NT2/D1 (cell line): Measurements from ENCODE around the gene GPR183.

Source experiments
- DNase-seq: peaks from one replicate; pipeline ENCODE4 v3.0.0-alpha.2; 2011; ENCODE audit warnings: low read depth, low spot score
- H3K27me3 ChIP-seq: 2 replicates; pipeline ENCODE4 v1.6.0; 2011; ENCODE audit warnings: mild to moderate bottlenecking; ENCODE audit not compliant: insufficient read length, insufficient read depth
- H3K36me3 ChIP-seq: 2 replicates; pipeline ENCODE4 v1.6.1; 2011; ENCODE audit warnings: mild to moderate bottlenecking, low read length, mixed read lengths; ENCODE audit not compliant: insufficient read depth, insufficient read length
- H3K4me1 ChIP-seq: 2 replicates; pipeline ENCODE4 v1.5.1; 2011; ENCODE audit not compliant: insufficient read depth, insufficient read length
- H3K4me3 ChIP-seq: 2 replicates; pipeline ENCODE4 v1.5.1; 2011; ENCODE audit warnings: low read depth; ENCODE audit not compliant: insufficient read length
- H3K9ac ChIP-seq: 2 replicates; pipeline ENCODE4 v1.6.0; 2011; ENCODE audit warnings: low read depth; ENCODE audit not compliant: insufficient read length
- H3K9me3 ChIP-seq: 2 replicates; pipeline ENCODE4 v1.5.1; 2011; ENCODE audit warnings: mild to moderate bottlenecking, low read length; ENCODE audit not compliant: insufficient read depth
- SUZ12 ChIP-seq: IDR thresholded peaks from 2 replicates; pipeline ENCODE4 v1.6.1; 2011; ENCODE audit not compliant: insufficient read length, insufficient read depth; ENCODE audit errors: extremely low read depth
- YY1 ChIP-seq: IDR thresholded peaks from 2 replicates; pipeline ENCODE4 v1.6.1; 2011; ENCODE audit not compliant: insufficient read length, insufficient read depth
- ZNF274 ChIP-seq: IDR thresholded peaks from 2 replicates; pipeline ENCODE4 v1.6.1; 2011; ENCODE audit warnings: mild to moderate bottlenecking, low read depth, low read length

Gene GPR183

GRCh38 chr13:99258946-99259345 lies 48.3 kb downstream of the GPR183 start:
- H3K4me3 ChIP-seq: no peak overlapping the region
- no peaks in the 10 kb centered on the region for H3K9me3 ChIP-seq
- no peak overlapping the region for H3K9ac ChIP-seq
- TF ChIP-seq YY1 (no peak), ZNF274 (no peak), SUZ12 (no peak)
- peaks cover 14% of the 10 kb centered on the region for H3K36me3 ChIP-seq
- no peaks in the 10 kb centered on the region for H3K27me3 ChIP-seq
- H3K4me1 ChIP-seq: no peaks in the 10 kb centered on the region
- no peak for DNase-seq

- DNase-seq: no peak
- peaks cover 14% of the 10 kb centered on the region for H3K36me3 ChIP-seq
- no peak within 1 kb of the TSS for H3K9ac ChIP-seq
- no peaks in the 10 kb centered on the region for H3K4me1 ChIP-seq
- no peak for TF ChIP-seq ZNF274
- no peak for TF ChIP-seq SUZ12
- no peak for TF ChIP-seq YY1
- H3K27me3 ChIP-seq: no peaks in the 10 kb centered on the region
- H3K4me3 ChIP-seq: no peak within 1 kb of the TSS
- no peaks in the 10 kb centered on the region for H3K9me3 ChIP-seq
Observed at GRCh38 chr13:99258210-99258860, 48.9 kb downstream of the GPR183 start, which contains the start of gene GPR18. TSS of gene GPR18 (minus strand) at chr13:99258379. CDS start at chr13:99255872, 2,507 bp downstream.

- Histone ChIP-seq H3K9ac (no peak overlapping the region), H3K36me3 (peaks cover 14% of the 10 kb centered on the region), H3K27me3 (no peaks in the 10 kb centered on the region), H3K9me3 (no peaks in the 10 kb centered on the region), H3K4me1 (no peaks in the 10 kb centered on the region), H3K4me3 (no peak overlapping the region)
- DNase-seq: no peak
- TF ChIP-seq SUZ12: no peak
- TF ChIP-seq YY1: no peak
- TF ChIP-seq ZNF274: no peak
Observed at GRCh38 chr13:99257291-99257690, 49.9 kb downstream of the GPR183 start.

GRCh38 chr13:99256709-99257108 lies 50.5 kb downstream of the GPR183 start:
- H3K9me3 ChIP-seq: no peaks in the 10 kb centered on the region
- no peaks in the 10 kb centered on the region for H3K4me1 ChIP-seq
- no peak overlapping the region for H3K4me3 ChIP-seq
- no peak for DNase-seq
- H3K9ac ChIP-seq: no peak overlapping the region
- TF ChIP-seq YY1 (no peak), SUZ12 (no peak), ZNF274 (no peak)
- peaks cover 14% of the 10 kb centered on the region for H3K36me3 ChIP-seq
- no peaks in the 10 kb centered on the region for H3K27me3 ChIP-seq

GRCh38 chr13:99256283-99256682 lies 50.9 kb downstream of the GPR183 start:
- Histone ChIP-seq H3K36me3 (peaks cover 12% of the 10 kb centered on the region), H3K9ac (no peak overlapping the region), H3K4me3 (no peak overlapping the region), H3K27me3 (no peaks in the 10 kb centered on the region), H3K4me1 (no peaks in the 10 kb centered on the region), H3K9me3 (no peaks in the 10 kb centered on the region)
- no peak for DNase-seq
- no peak for TF ChIP-seq SUZ12
- no peak for TF ChIP-seq ZNF274
- TF ChIP-seq YY1: no peak

- Histone ChIP-seq H3K27me3 (no peaks in the 10 kb centered on the region), H3K9me3 (no peaks in the 10 kb centered on the region), H3K36me3 (peaks cover 12% of the 10 kb centered on the region), H3K4me1 (no peaks in the 10 kb centered on the region), H3K9ac (no peak overlapping the region), H3K4me3 (no peak overlapping the region)
- DNase-seq: no peak
- TF ChIP-seq YY1: no peak
- TF ChIP-seq SUZ12: no peak
- TF ChIP-seq ZNF274: no peak
Observed at GRCh38 chr13:99255271-99255670, 51.9 kb downstream of the GPR183 start.

- H3K4me3 ChIP-seq: no peak overlapping the region
- no peak for DNase-seq
Observed at GRCh38 chr13:99254830-99255229, 52.4 kb downstream of the GPR183 start.

More at GRCh38 chr13:99254830-99255229, 52.4 kb downstream of the GPR183 start:
- no peak for TF ChIP-seq SUZ12
- TF ChIP-seq ZNF274: no peak
- TF ChIP-seq YY1: no peak
- Histone ChIP-seq H3K4me1 (no peaks in the 10 kb centered on the region), H3K27me3 (no peaks in the 10 kb centered on the region), H3K9ac (no peak overlapping the region), H3K36me3 (peaks cover 10% of the 10 kb centered on the region), H3K9me3 (no peaks in the 10 kb centered on the region)
